HG03521 (cell line): ENCODE measurements around the gene DMAC1.

Experiments
- ATAC-seq: cut with Tn5 transposase; IDR thresholded peaks from one replicate; pipeline ENCODE4 v1.9.1; 2021; ENCODE audit warnings: mild to moderate bottlenecking, moderate library complexity; ENCODE audit not compliant: unreplicated experiment

The DMAC1 gene

GRCh38 chr9:7783635-7784063, 15.9 kb downstream of the DMAC1 start:
- no peak for ATAC-seq

GRCh38 chr9:7782400-7783120, 17.0 kb downstream of the DMAC1 start:
- ATAC-seq = no peak

GRCh38 chr9:7780261-7780988, 19.2 kb downstream of the DMAC1 start:
- no peak for ATAC-seq

- ATAC-seq = no peak
These were observed 20.6 kb downstream of the DMAC1 start for GRCh38 chr9:7778851-7779600.

GRCh38 chr9:7777771-7778170, 21.8 kb downstream of the DMAC1 start:
- ATAC-seq = no peak

GRCh38 chr9:7770111-7770510, 29.5 kb downstream of the DMAC1 start:
- no peak for ATAC-seq

- ATAC-seq = no peak
These were observed 37.0 kb downstream of the DMAC1 start for GRCh38 chr9:7762600-7762999.

GRCh38 chr9:7760014-7760415, 39.6 kb downstream of the DMAC1 start:
- ATAC-seq = no peak

GRCh38 chr9:7756088-7756487, 43.5 kb downstream of the DMAC1 start:
- ATAC-seq = peak; percentile 93

GRCh38 chr9:7752481-7752880, 47.1 kb downstream of the DMAC1 start:
- ATAC-seq = no peak
